Esophagus (tissue), 2 donors: ENCODE measurements around the gene RAB11FIP3. TPM values are rescaled to one million over a fixed set of nuclear protein-coding genes. Genes with fewer than 3 reads are reported as not detected.
"Not testable (repeated sequence)": the region's sequence is repeated elsewhere in the genome, so short reads cannot be mapped to it uniquely, and the experiment has no call there.

Source experiments
- H3K27ac ChIP-seq, 2 donors: one replicate each; pipeline ENCODE4 v1.5.1; 2013; ENCODE audit warnings: low read depth in 2 of 2, mild to moderate bottlenecking in 2 of 2, inconsistent platforms in 1 of 2, low read length in 1 of 2, moderate library complexity in 1 of 2
- H3K27me3 ChIP-seq, 2 donors: one replicate each; pipeline ENCODE4 v1.6.1; 2013; ENCODE audit warnings: low read length in 2 of 2, control low read depth in 1 of 2, mild to moderate bottlenecking in 1 of 2; ENCODE audit not compliant: insufficient read depth in 2 of 2, control insufficient read depth in 1 of 2
- H3K36me3 ChIP-seq, 2 donors: one replicate each; pipeline ENCODE4 v1.6.1; 2013; ENCODE audit warnings: low read length in 1 of 2; ENCODE audit not compliant: control insufficient read depth in 2 of 2, insufficient read depth in 2 of 2
- H3K4me1 ChIP-seq, 2 donors: one replicate each; pipeline ENCODE4 v1.6.1; 2013; ENCODE audit warnings: low read length in 1 of 2; ENCODE audit not compliant: control insufficient read depth in 2 of 2, insufficient read depth in 2 of 2
- H3K4me3 ChIP-seq, 2 donors: one replicate each; pipeline ENCODE4 v1.5.1; 2013; ENCODE audit warnings: low read length in 2 of 2, mild to moderate bottlenecking in 2 of 2, low read depth in 1 of 2, moderate library complexity in 1 of 2
- H3K9me3 ChIP-seq, 2 donors: one replicate each; pipeline ENCODE4 v1.6.1; 2013; ENCODE audit warnings: mild to moderate bottlenecking in 2 of 2, low read depth in 1 of 2, low read length in 1 of 2, moderate library complexity in 1 of 2; ENCODE audit not compliant: control insufficient read depth in 2 of 2, insufficient read depth in 1 of 2
- WGBS, 2 donors: extraction: QIAGEN DNeasy Blood & Tissue Kit; methylation state at CpG; one replicate each; pipeline ENCODE4 v1.1.7; 2013; 5-methylcytosine and 5-hydroxymethylcytosine counted together
- polyA plus RNA-seq, 2 donors: library from polyadenylated mRNA; stranded (reverse); fragments of 200-250 nt; gene quantifications; one replicate each; pipeline ENCODE4 v1.2.3, GENCODE V29; 2013
- donor health status: healthy with polysubstance abuse.
- donor health status: Bipolar disorder and iron deficiency.

The RAB11FIP3 gene
- polyA plus RNA-seq, 2 donors, result 9.1 to 10.6 TPM

GRCh38 chr16:422179-422578 lies 3.3 kb upstream of the RAB11FIP3 start:
- H3K4me1 ChIP-seq, result peaks cover 5 to 11% of the 10 kb centered on the region in 2 donors
- 88 to 93% methylated on average over 12 to 13 of the region's 13 CpGs for WGBS, 2 donors
- H3K4me3 ChIP-seq, H3K9me3 ChIP-seq, H3K27ac ChIP-seq, H3K27me3 ChIP-seq, H3K36me3 ChIP-seq: not testable (repeated sequence)

- H3K36me3 ChIP-seq, result no peaks in the 10 kb centered on the region
- H3K27me3 ChIP-seq, result no peaks in the 10 kb centered on the region
- peaks cover 5 to 12% of the 10 kb centered on the region in 2 donors for H3K4me1 ChIP-seq
- H3K9me3 ChIP-seq, result no peaks in the 10 kb centered on the region
- peak overlapping the region in 1 of 2 donors; percentile 67 for H3K4me3 ChIP-seq
- 25 to 45% methylated on average over 20 of the region's 20 CpGs for WGBS, 2 donors
- peak overlapping the region; percentile 91 to 95 for H3K27ac ChIP-seq
Measured at GRCh38 chr16:424033-424622, 1.3 kb upstream of the RAB11FIP3 start.

GRCh38 chr16:424623-425081 lies 797 bp upstream of the RAB11FIP3 start:
- WGBS, 2 donors, result 5 to 6% methylated on average over 31 of the region's 31 CpGs
- H3K4me1 ChIP-seq, result peaks cover 5 to 12% of the 10 kb centered on the region in 2 donors
- no peaks in the 10 kb centered on the region for H3K9me3 ChIP-seq
- no peaks in the 10 kb centered on the region for H3K36me3 ChIP-seq
- H3K27ac ChIP-seq, result peak overlapping the region; percentile 91 to 95
- peak overlapping the region; percentile 66 to 67 for H3K4me3 ChIP-seq
- no peaks in the 10 kb centered on the region for H3K27me3 ChIP-seq

GRCh38 chr16:425740-426114 lies 278 bp downstream of the RAB11FIP3 start:
- Histone ChIP-seq H3K27ac (peak overlapping the region; percentile 91 to 95), H3K4me1 (peaks cover 5 to 12% of the 10 kb centered on the region in 2 donors)
- WGBS, 2 donors, result 0 to 1% methylated on average over 34 to 63 of the region's 63 CpGs

GRCh38 chr16:426115-426905 lies 861 bp downstream of the RAB11FIP3 start:
- Histone ChIP-seq H3K9me3 (no peaks in the 10 kb centered on the region), H3K4me1 (peaks cover 5 to 12% of the 10 kb centered on the region in 2 donors), H3K27ac (peak overlapping the region in 1 of 2 donors; percentile 91), H3K36me3 (no peaks in the 10 kb centered on the region), H3K27me3 (no peaks in the 10 kb centered on the region), H3K4me3 (peak overlapping the region; percentile 66 to 67)
- 0 to 1% methylated on average over 95 to 97 of the region's 97 CpGs for WGBS, 2 donors

More at GRCh38 chr16:425740-426114, 278 bp downstream of the RAB11FIP3 start:
- Histone ChIP-seq H3K27me3 (no peaks in the 10 kb centered on the region), H3K9me3 (no peaks in the 10 kb centered on the region), H3K4me3 (peak overlapping the region; percentile 66 to 67), H3K36me3 (no peaks in the 10 kb centered on the region)

GRCh38 chr16:426906-427249 lies 1.4 kb downstream of the RAB11FIP3 start:
- Histone ChIP-seq H3K4me1 (peaks cover 5 to 12% of the 10 kb centered on the region in 2 donors), H3K4me3 (peak overlapping the region; percentile 66 to 67), H3K36me3 (no peaks in the 10 kb centered on the region), H3K9me3 (no peaks in the 10 kb centered on the region), H3K27ac (no peak overlapping the region), H3K27me3 (no peaks in the 10 kb centered on the region)
- 11 to 20% methylated on average over 12 to 13 of the region's 13 CpGs for WGBS, 2 donors

GRCh38 chr16:427250-427649 lies 1.8 kb downstream of the RAB11FIP3 start:
- no peak overlapping the region for H3K27ac ChIP-seq
- no peaks in the 10 kb centered on the region for H3K9me3 ChIP-seq
- H3K4me1 ChIP-seq, result peaks cover 5 to 12% of the 10 kb centered on the region in 2 donors
- no peaks in the 10 kb centered on the region for H3K27me3 ChIP-seq
- H3K4me3 ChIP-seq, result peak overlapping the region in 1 of 2 donors; percentile 67
- no peaks in the 10 kb centered on the region for H3K36me3 ChIP-seq
- 43 to 54% methylated on average over 10 of the region's 10 CpGs for WGBS, 2 donors

- Histone ChIP-seq H3K4me3 (no peak overlapping the region), H3K4me1 (peaks cover 2 to 5% of the 10 kb centered on the region in 2 donors), H3K27me3 (no peaks in the 10 kb centered on the region), H3K27ac (no peak overlapping the region), H3K9me3 (no peaks in the 10 kb centered on the region), H3K36me3 (no peaks in the 10 kb centered on the region)
- 83 to 97% methylated on average over 7 of the region's 7 CpGs for WGBS, 2 donors
Measured at GRCh38 chr16:430904-431303, 5.5 kb downstream of the RAB11FIP3 start.

- Histone ChIP-seq H3K27ac (no peak overlapping the region), H3K9me3 (peaks cover 0 to 3% of the 10 kb centered on the region in 2 donors), H3K27me3 (no peaks in the 10 kb centered on the region), H3K36me3 (no peaks in the 10 kb centered on the region), H3K4me3 (no peak overlapping the region), H3K4me1 (no peaks in the 10 kb centered on the region)
- WGBS, 2 donors, result 86 to 92% methylated on average over 6 of the region's 6 CpGs
Measured at GRCh38 chr16:440627-441026, 15.2 kb downstream of the RAB11FIP3 start.
